HG03457 (cell line): Measurements from ENCODE around the gene KRTAP12-4.
"Not testable (repeated sequence)": the region's sequence is repeated elsewhere in the genome, so short reads cannot be mapped to it uniquely, and the experiment has no call there.

Source experiments
- ATAC-seq: cut with Tn5 transposase; IDR thresholded peaks from one replicate; pipeline ENCODE4 v1.9.1; 2021; ENCODE audit warnings: moderate number of reproducible peaks; ENCODE audit not compliant: unreplicated experiment

Gene KRTAP12-4

DNA sequence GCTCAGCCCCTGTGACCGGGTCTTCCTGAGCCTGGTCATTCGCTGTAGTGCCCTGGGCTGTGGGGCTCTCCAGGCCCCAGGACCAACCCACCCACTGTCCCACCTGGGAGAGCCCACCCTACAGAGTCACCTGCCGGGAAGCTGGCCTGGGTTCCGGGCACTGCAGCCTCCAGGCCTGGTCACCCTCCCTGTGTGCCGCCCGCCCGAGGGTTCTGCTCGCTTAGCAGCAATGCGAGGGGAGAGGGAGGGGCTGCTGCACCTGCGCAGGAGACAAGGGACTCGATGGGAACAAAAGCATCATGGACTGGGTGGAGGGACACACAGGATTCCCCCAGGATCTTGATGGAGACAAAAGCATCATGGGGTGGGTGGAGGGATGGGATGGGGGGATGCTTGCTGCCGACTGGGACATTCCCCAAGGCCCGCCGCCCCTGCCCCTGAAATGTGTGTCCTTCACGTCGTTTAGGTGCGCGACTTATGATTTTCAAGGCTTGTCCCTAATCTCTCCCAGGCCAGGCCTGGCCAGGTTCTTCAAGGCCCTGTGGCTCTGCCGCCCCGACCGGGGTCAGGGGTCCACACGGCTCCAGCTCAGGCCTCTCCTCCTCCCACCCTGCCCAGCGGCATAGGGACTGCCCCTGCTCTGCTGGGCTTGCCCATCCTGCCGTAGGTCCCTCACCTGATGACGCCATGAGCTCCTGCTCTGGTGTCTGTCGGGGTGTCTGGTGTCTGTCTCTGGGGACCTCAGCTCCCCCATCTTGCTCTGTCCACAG, 40.9 kb downstream of the KRTAP12-4 start:
- ATAC-seq, result no peak

DNA sequence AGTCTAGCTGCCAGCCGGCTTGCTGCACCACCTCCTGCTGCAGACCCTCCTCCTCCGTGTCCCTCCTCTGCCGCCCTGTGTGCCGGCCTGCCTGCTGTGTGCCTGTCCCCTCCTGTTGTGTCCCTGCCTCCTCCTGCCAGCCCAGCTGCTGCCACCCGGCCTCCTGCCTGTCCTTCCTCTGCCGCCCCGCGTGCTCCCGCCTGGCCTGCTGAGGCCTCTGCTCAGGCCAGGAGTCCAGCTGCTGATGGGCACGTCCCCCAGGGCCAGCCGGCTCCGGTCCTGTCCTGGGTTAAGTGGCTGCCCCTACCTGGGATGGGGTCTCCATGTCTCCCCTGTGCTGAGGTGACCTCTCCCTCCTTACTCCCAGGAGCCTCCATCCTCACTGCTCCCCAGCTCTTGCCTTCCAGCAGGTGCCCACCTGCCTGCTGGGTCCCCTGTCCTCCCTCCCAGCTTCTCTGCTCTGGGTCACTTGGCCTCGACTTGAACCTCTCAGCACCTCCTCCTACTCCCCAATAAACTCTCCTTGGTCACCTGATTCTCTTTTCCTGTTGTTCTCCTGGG, 41.7 kb downstream of the KRTAP12-4 start:
- no peak for ATAC-seq

DNA sequence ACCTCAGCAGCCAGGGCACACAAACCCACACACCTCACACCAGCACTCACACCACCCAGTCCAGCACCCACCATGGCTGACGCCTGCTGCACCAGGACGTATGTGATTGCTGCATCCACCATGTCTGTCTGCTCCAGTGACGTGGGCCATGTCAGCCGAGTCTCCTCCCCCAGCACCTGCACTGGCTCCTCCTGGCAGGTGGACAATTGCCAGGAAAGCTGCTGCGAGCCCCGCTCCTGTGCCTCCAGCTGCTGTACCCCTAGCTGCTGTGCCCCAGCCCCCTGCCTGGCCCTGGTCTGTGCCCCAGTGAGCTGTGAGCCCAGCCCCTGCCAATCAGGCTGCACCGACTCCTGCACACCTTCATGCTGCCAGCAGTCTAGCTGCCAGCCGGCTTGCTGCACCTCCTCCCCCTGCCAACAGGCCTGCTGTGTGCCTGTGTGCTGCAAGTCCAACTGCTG, 42.4 kb downstream of the KRTAP12-4 start, which contains the start of gene KRTAP10-8:
Gene KRTAP10-8 (plus strand): TSS at position 51 of the 458 bp plus-strand sequence. CDS start 22 bp downstream, at position 73.
- ATAC-seq, result no peak

DNA sequence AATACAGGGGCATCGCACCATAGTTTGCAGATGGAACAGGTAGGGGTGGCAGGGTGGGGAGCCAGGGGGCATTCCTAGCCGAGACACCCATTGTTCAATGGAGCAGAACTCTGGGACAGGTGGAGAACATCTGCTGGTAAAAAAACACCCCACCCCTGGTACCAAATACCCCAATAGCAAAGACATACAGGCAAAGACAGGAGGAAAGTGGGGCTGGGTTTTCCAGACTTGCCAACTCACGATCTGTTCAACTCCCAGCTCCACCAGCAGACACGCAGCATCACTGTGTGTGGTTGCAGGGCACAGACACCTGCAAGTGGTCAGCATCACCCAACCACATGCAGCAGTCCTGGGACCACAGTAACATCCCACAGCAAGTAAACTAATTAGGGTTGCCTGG, 42.9 kb downstream of the KRTAP12-4 start:
- no peak for ATAC-seq

DNA sequence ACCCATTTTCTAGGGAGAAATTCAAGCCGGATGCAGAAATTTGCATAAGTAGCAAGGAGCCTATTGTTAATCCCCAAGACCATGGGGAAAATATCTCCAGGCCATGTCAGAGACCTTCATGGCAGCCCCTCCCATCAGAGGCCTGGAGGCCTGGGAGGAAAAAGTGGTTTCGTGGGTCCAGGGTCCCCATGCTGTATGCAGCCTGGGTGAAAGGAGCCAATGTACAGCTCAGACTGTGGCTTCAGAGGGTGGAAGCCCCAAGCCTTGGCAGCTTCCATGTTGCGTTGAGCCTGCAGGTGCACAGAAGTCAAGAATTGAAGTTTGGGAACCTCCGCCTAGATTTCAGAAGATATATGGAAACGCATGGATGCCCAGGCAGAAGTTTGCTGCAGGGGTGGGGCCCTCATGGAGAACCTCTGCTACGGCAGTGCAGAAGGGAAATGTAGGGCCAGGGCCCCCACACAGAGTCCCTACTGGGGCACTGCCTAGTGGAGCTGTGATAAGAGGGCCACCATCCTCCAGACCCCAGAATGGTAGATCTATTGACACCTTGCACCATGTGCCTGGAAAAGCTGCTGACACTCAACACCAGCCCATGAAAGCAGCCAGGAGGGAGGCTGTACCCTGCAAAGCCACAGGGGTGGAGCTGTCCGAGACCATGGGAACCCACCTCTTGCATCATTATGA, 44.2 kb downstream of the KRTAP12-4 start:
- ATAC-seq, result not testable (repeated sequence)

DNA sequence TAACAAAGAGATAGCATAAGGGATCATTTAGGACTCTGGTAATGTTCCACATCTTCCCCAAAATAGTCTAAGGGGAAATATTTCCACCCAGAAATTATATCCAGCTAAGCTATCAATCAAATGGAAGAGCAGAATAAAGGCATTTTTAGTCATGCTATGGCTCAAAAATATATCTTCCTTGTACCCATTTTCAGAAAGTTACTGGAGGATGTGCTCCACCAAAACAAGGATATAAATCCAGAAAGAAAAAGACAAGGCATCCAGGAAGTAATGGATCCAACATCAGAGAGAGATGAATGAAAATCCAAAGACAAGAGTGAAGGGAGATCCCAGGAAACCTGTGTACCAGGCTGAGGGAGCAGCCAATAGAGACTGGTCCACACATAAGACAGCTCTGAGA, 45.3 kb downstream of the KRTAP12-4 start:
- ATAC-seq, result no peak

DNA sequence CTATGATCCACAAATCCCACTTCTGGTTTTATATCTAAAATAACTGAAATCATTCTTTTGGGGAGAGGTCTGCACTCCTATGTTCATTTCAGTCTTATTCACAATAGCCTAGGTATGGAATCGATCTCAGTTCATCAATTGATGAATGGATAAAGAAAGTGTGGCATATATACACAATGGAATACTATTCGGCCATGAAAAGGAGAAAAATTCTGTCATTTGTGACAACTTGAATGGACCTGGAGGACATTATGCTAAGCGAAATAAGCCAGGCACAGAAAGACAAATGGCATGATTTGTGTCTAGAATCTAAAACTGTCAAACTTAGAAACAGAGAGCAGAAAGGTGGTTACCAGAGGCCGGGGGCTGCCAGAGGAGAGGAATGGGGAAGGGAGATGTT, 48.0 kb downstream of the KRTAP12-4 start:
- no peak for ATAC-seq
